GM19328 (cell line): ENCODE results near the gene SUPT20H.
A peak's percentile ranks its signal among the peaks of the same experiment; 100 is the strongest.

Experiments
- ATAC-seq: cut with Tn5 transposase; IDR thresholded peaks from one replicate; pipeline ENCODE4 v1.9.1; 2021; ENCODE audit warnings: mild to moderate bottlenecking, moderate library complexity; ENCODE audit not compliant: unreplicated experiment

Gene SUPT20H

DNA sequence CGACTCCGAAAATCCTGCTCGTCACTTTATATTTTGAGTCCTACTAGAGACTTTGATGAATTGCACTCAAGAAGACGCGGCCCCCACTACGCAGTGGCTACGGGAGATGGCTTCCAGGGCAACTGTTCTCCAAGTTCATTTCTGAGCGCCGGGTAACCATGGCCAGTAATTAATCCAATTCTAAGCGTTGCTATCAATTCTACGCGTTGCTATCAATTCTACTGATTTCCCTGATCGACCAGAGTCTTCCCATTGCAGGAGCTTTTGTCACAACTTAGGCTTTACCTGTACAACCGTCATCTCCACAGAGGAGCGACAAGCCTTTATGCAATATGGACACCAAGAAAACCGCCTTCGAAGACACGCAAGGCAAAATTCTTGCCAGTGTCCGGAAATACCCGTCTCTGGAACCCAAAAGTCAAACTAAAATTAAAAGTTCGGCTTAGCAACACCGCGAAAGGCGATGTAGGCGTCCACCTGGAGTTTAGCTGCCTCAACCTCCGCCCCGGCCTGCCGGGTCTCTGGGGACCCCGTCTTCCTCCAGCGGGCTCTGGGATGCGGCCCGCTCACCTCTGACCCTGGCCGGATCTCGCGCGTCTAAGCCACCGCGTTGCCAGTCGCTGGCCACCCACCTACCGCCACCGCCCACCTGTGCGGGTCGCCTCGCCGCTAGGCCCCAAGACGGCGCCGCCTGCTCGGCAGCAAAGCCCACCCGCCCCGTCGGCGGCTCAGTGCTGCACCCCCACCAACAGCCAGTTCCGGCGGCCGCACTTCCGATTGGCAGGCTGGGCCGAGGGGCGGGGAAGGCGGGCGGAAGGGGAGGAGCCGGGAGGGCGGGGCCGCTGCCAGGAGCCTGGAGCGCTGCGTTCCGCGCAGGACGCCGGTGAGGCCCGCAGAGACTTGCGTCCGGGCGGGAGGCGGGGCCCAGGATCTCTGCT is at the start of gene SUPT20H:
Gene SUPT20H, minus strand, starts transcription at position 779 of the 938 bp plus-strand sequence. CDS start 8,198 bp downstream, outside the sequence.
- peak; percentile 98 for ATAC-seq

DNA sequence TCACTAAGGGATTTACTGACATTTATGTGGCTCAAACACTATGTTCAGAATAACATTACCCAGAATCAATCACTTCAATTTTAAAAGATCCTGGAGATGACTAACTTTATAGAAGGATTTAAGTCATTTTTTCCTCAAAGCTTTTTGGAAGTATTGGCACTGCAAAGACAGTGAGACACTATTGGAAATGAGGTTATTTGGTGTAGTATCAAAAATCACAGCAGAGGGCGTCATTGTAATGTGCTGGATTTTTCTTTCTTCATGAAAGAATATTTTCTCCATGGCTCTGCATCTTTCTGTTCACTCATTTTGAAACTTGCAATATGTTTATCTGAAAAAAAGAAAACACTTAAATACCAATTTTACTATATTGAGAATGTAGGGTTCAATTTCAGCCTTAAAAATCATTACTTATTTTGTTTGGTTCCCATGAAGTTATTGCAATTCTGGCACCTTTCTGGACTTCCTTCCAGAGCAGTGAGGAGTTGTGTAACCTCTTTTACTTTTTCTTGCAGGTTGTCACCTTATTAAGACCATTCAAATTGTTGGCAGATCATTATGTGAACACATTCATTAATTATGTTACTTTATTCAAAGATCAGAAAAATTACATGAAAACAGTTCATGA is 49.7 kb upstream of the SUPT20H start:
- no peak for ATAC-seq

DNA sequence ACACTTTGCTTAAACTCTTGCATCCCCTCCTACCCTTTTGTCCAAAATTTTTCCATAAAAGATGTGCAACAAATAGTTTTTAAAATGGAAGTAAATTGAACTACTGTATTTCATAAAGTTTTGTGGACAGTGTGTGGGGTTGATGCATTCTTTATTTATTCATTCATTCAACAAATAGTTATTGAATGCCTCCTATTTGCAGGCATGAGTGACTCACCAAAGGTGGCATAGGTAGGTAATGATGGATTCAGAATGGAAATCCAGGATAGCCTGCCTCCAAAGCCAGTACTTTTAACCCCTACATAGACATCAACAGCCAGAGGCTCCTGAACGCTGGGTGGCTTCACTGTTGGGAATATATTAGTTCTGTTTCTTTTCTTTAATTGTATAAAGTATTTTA is 48.4 kb upstream of the SUPT20H start:
- ATAC-seq: no peak

DNA sequence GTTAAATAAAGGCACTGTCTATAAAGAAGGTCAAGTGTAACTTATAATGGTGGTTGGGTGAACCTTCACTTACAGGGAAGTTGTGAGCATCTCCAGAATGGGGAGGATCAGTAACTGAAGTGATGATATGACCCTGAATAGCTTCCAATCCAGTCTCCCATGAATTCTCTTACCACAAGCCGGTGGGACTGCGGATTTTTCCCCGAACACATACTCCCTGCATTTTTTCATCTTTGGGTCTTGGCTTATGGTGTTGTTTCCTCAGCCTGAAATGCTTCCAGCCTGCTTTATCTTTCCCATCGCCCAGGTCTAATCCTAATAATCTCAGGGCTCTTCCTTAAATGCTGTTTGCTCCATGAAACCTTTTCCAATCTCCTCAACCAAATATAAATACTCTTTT is 48.0 kb upstream of the SUPT20H start:
- ATAC-seq: no peak

DNA sequence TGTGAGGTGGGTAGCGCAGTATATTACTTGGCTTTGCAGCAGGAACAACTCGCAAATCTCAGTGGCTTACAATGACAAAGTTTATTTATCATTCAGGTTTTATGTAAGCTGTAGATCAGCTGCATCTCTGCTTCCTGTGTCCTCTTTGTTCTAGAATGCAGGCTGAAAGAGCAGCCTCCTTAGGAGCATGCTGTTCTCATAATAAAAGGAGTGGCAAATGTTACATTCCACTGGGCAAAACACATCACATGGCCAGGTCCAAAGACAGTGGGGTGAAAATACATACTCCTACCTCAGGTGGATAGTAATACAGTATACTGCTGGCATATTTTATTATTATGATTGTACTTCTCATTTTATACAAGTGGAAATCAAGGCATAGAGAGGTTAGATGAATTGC is 47.2 kb upstream of the SUPT20H start:
- ATAC-seq: no peak

DNA sequence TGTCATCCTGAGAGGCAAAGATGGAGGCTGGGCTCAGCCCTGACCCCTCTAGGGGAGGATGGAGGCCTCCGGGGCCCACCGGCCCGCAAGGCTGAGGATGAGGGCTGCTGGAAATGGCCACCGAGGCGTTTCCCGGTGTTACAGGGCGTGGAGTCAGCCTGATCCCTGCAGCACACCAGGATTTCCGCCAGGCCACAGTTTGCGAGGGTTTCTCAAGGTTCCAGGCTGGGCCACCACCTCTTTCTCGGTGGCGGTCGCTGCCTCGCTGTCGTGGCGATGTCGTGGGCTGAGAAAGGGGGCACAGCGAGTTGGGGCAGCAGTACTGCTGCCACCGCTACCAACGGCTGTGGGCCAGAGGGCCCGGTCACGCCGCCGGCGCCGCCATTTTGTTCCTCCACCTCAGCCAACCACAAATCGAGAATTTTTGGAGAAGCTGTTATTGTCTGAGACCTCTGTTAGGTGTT is 45.8 kb upstream of the SUPT20H start, which contains the start of gene CSNK1A1L:
Gene CSNK1A1L, minus strand, starts transcription at position 414 of the 464 bp plus-strand sequence. Its CDS starts 408 bp downstream, at position 6.
- no peak for ATAC-seq

DNA sequence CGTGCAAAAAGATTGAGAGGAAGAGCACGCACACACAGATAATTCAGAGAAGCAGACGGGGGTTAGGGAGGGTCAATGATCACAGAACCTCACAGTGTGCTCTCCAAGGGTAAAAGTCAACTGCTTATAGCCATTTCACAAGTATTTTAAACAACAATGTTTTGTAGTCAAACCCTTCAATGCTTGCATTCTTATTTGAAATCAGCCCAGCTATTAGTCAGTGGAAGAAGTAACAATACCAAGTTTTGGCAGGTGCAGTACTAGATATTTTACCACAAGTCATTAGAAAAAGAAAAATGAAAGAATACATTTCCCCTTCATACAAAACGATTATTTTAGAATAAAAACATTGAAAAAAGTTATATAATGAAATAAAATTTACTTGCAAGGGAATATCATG is 43.4 kb upstream of the SUPT20H start:
- no peak for ATAC-seq

DNA sequence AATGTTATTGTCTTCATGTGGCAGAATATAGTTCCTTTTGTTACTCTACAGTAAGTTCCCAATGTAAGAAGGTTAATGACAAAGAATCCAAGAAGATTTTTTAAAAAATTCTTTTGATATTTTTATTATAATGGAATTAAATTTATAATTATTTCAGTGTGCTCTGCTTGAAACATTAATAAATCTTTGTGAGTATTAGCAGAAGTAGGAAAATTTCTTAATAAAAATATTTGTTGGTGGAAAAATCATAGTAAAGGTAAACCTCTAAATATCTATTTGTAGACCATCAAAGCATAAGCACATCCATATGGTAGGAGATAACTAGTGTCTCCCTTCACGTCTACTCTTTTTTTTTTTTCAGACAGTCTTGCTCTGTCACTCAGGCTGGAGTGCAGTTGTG is 41.7 kb upstream of the SUPT20H start:
- ATAC-seq: no peak

DNA sequence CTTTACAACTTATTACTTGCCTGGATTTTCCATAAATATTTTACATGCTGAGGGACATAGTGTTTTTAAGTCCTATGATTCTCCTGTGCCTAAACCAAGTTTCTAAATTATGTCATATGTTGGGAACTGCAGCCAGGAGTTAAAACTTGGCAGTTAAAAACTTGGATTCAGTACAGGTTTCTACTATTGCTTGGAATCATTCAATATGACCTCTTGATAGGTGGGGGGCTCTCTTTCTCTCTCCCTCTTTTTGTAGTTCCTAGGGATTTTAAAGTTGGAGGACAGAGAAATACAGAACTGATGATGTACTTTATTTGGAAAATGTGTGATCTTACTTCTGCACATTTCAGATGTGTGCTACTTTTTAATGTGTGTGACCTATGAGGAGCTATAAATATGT is 41.2 kb upstream of the SUPT20H start:
- ATAC-seq: no peak

DNA sequence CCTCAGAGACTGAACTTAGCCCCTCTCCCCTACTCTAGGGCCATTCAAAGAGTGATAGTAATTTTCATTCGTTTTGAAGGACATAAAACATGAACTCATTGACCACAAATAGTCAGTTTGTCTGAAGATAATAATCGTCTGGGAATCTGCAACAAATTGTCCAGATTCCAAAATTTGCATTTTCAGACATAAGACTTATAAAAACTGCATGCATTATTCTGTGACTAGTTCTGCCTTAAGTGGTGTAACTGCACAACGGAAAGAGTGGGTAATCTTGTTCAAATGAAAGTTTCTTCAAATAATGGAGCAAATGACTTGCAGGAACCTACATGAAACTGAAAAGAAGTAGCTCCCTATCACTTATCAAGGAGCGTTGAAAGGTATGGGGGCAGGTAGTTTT is 37.6 kb upstream of the SUPT20H start:
- no peak for ATAC-seq

DNA sequence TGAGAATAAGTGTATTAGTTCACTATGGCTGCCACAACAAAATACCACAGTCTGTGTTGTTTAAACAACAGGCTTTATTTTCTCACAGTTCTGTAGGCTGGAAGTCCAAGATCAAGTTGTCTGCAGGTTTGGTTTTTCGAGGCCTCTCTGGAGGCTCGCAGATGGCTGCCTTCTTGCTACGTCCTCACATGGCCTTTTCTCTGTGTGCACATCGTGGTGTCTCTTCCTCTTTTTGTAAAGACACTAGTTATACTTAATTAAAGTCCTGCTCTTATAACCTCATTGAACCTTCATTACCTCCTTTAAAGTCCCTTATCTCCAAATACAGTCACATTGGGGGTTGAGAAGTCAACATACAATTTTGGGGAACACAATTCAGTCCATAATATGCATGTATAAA is 35.4 kb upstream of the SUPT20H start:
- no peak for ATAC-seq

DNA sequence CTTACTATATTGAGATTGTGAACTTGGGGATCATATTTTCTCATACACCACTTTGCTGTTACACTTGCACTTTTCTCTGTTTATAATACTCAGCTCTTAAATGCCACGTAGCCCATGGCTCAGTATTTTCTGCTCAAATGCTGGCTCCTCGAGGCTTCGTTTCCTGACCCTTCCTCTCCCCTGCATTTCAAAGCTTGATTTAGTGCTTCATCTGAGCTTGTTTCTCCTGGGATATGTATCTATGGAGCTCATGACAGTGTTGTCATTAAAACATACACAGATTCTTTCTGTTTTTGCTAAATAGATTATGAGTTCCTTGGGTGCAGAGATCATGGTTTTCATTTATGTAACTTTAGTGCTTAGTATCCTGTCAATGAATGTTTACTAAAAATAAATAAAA is 34.6 kb upstream of the SUPT20H start:
- no peak for ATAC-seq

DNA sequence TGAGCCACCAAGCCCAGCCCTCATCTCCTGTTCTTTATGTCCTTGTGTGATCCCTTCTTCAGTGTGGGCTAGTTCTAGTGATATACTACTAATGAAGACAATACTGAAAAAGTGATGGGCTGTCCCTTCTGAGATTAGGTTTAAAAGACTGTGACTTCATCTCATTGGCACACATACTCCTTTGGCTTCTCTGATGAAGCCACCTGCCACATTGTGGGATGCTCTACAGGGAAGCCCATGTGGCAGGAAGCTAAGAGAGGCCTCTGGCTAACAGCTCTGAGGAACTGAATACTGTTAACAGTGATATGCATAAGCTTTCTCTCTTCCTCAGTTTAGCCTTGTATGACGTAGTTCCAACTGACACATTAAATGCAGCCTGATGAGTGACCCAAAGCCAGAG is 32.3 kb upstream of the SUPT20H start:
- no peak for ATAC-seq

DNA sequence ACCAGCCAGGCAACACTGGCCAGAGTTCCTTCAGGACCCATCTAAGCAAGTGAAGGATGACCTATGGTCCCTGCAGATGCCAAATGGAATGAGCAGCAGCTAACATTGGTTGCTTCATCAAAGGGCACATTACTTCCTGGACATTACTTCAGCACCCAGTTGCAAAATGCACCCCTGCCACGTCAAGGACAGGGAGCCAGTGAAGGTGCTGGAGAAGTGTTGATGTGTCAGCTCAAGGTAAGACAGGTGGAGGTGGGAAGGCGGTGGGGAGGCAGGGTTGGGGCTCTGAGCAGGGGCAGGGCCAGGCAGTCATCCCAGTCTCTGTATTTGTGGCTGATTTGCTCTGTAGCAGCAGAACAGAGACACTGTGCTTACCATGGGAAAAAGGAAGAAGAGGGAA is 31.4 kb upstream of the SUPT20H start:
- no peak for ATAC-seq

DNA sequence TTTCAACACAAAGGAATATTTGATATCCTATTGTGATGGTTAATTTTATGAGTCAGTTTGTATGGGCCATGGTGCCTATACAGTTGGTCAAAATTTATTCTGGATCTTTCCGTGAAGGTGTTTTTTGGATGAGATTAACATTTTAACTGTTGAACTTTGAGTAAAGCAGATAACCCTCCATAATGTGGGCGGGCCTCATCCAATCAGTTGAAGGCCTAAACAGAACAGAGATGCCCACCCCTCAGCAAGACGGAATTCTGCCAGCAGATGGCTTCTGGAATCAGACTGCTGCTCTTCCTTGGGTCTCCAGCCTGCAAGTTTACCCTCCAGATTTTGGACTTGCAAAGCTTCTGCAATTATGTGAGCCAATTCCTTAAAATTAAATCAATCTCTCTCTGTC is 30.0 kb upstream of the SUPT20H start:
- no peak for ATAC-seq

DNA sequence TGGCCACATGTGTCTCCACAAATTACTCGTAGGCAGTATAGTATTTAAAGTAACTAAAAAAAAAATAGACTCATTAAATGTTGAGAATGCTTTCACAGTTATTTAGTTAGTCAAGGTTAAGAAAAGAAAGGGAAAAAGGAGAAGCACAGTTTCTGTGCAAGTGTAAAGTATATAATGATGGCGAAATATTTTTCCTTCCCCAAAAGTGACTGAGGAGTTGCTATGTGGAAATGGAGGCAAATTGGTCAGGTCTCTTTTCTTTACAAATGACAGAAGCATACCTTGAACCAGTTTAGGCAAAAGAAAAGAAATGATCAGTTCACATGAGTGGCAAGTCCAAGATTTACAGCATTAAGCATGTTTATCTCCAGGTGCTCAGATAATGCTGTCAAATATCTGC is 28.0 kb upstream of the SUPT20H start:
- ATAC-seq: no peak

DNA sequence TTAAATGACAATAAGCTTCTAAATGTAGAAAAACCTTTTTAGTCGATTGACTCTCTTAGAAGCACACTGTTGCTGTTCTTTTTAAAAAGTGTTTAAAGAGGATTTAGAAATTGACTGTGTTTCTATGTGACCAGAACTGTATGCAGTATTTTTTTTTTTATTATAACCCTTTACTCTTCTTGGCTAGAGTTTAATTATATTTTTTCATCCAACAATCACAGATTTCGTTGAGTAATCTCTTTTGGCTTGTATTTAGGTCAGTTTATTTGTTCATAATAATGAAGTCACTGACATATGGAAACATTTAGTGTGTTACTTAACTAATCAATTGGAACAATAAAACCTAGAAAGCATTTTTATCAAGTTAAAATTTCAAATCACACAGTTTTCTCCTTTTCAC is 26.1 kb upstream of the SUPT20H start:
- ATAC-seq: no peak

DNA sequence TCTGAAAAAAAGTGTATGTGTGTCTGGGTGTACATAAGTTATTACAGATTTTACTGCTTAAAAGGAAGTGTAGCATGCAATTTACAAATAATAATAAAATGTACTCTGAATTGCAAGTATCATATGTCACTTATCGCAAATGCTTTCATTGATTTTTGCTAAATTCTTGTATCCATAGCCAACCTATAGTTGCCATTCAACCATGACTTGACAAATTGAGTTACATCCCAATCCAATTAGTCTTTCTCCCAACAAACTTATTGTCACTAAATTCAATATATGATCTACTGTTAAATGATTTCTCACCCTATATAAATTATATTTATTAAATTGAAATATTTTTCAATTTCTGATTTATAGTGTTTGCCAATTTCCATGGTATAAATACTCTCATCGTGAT is 17.3 kb upstream of the SUPT20H start:
- ATAC-seq: no peak

DNA sequence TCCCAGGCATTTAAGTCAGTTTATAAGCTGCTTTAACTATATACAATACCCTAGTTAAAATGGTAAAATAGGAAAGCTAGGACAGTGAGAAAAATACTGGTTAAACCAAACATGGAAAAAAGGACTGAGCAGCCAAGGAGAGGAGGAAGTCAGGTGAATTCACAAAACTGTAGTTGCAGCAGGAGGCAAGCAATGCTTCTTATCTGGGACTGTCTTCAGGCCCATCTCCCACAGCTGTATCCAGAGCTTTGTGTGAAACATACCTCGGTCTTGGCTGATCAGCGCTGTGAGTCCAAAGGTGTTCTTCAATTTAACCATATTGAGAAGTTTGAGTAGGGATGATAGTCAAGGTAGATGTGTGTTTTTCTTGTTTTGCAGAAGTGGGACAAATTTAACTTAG is 15.7 kb upstream of the SUPT20H start:
- ATAC-seq: no peak

DNA sequence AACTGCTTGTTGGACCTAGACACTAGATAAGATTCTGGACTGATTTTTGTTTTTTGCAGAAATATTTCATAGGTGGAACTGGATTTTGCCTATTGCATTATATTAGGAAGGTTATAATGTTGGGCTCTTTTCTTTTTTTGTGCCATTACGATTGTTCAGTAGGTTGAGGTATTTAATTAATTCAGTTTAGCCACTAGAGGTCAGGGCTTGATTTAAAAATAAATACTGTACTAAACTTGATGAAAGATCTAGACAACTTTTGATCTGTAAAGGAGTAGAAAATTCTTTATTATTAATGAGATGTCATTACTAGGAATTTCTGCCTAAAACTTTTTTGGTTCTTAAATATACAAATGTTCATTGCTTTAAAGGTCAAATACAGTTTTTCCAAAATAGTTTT is 15.2 kb upstream of the SUPT20H start:
- no peak for ATAC-seq

DNA sequence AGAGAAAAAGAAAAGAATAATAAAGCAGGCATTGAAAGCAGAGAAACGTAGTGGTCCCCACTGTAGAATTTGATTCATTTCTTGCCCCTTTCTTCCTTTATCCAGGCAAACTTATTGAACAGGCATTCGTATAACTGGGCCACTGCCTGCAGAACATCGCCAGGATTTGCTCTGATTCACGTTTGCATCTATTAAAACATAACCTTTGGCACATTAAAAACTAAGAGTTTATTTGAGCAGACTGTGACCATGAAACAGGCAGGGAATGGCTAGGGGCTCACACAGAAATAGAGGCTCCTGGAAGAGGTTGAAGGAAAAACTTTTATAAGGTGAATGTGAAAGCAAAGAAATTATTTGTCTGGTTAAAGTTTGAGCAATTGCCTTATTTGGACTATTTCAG is 12.5 kb upstream of the SUPT20H start:
- no peak for ATAC-seq

DNA sequence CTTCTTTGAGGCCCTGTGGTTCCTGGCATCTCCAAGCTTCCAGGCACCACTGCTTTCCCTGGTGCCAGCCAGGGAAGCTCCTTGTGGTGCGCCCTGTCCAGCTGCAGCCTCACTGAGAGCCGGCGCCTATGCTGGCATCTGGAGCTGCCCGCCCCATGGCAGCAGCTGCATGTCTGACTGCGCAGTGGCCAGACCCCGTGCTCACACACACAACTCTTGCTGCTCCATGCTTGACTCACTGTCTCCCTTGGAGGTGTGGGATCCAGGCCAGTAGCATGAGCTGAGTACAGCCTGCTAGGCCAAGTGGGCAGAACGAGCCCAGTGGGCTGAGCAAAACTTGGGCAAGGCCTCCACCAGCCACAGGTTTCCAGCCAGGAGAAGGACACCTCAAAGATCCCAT is 11.5 kb upstream of the SUPT20H start:
- ATAC-seq: no peak
